ENCODE results near the gene C19orf73.
A peak's percentile ranks its signal among the peaks of the same experiment; 100 is the strongest.

DNA sequence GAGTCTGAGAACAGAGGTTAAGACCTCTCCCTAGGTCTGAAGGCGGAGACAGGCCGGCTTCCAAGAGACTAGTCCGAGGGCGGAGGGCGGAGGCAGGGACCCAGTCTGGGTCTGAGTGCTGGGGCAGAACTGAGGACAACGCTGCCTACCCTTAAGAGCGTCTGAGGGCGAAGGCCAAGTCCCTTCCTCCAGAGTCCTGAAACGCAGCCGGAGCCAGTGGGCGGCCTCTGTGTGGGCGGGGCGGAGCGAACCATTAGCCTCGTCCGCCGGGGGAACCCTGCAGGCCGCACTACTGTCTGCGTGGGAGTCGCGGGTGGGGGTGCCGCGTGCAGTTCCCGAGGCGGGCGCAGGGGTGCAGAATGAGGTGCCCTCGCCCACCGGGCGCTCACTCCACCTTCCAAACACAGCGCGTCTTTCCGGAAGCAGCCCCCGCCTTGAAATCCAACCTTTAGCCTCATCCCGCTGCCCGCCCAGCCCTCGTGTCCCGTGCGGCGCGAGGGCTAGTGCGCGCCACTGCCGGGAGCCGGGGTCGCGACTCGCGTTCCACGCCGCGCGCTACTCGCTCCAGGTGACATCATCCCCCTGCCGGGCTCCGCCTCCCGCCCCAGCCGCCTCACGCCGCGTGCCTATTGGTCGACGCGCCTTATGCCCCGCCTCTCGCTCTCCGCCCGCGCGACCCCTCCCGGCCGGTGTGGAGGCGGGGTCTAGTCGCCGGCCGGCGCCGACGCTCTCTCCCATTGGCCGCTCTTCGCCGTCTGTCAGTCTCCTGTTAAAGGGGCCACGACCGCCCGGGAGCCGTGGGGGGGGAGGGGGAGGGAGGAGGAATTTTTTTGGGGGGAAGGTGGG is at the start of gene C19orf73:
- peak; percentile 73 for TF ChIP-seq POLR2A (IDR thresholded peaks at IDR 0.05)
- TF ChIP-seq, protein P1, sequence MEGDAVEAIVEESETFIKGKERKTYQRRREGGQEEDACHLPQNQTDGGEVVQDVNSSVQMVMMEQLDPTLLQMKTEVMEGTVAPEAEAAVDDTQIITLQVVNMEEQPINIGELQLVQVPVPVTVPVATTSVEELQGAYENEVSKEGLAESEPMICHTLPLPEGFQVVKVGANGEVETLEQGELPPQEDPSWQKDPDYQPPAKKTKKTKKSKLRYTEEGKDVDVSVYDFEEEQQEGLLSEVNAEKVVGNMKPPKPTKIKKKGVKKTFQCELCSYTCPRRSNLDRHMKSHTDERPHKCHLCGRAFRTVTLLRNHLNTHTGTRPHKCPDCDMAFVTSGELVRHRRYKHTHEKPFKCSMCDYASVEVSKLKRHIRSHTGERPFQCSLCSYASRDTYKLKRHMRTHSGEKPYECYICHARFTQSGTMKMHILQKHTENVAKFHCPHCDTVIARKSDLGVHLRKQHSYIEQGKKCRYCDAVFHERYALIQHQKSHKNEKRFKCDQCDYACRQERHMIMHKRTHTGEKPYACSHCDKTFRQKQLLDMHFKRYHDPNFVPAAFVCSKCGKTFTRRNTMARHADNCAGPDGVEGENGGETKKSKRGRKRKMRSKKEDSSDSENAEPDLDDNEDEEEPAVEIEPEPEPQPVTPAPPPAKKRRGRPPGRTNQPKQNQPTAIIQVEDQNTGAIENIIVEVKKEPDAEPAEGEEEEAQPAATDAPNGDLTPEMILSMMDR (IDR thresholded peaks at IDR 0.05) = peak in 3 of 4 donors; percentile 13 to 14 (median 14)
